ENCODE measurements around the gene CNGB1.

DNA sequence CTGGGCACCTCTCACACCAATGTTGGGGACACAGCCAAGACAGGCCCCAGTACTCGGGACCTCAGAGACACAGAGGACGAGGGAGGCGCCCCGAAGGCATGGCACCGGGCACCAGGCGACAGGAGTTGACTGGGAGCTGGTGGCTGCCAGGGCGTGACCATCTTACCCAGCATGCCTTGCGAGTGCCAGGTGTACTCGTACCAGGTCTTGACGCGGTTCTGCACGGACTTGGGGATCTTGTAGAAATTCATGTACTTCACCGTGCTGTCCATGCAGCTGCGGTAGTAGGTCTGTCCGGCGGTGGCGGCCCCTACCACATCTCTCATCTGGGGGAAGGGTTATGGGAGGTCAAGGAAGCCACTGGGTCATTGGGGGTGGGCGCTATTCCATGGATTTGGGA, 67.3 kb downstream of the CNGB1 start:
- TF ChIP-seq, protein P1, sequence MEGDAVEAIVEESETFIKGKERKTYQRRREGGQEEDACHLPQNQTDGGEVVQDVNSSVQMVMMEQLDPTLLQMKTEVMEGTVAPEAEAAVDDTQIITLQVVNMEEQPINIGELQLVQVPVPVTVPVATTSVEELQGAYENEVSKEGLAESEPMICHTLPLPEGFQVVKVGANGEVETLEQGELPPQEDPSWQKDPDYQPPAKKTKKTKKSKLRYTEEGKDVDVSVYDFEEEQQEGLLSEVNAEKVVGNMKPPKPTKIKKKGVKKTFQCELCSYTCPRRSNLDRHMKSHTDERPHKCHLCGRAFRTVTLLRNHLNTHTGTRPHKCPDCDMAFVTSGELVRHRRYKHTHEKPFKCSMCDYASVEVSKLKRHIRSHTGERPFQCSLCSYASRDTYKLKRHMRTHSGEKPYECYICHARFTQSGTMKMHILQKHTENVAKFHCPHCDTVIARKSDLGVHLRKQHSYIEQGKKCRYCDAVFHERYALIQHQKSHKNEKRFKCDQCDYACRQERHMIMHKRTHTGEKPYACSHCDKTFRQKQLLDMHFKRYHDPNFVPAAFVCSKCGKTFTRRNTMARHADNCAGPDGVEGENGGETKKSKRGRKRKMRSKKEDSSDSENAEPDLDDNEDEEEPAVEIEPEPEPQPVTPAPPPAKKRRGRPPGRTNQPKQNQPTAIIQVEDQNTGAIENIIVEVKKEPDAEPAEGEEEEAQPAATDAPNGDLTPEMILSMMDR (IDR thresholded peaks at IDR 0.05) = no peak
- TF ChIP-seq POLR2A (IDR thresholded peaks at IDR 0.05) = no peak

Measured in Peyer's patch (tissue), 4 donors.